SK-MEL-5 (cell line): ENCODE results near the gene CALM3. TPM values are rescaled to one million over a fixed set of nuclear protein-coding genes. Genes with fewer than 3 reads are reported as not detected.

Experiments used
- DNase-seq: peaks from one replicate; pipeline ENCODE4 v3.0.0-alpha.2; 2016; ENCODE audit warnings: low read depth, low spot score
- in situ Hi-C: cut with HindIII; loops from 2 replicates; pipeline ENCODE4 v1.10.0; 2016; ENCODE audit warnings: low sequenced_read_pairs, high pct_unique_total_duplicates, low pct_unique_long_range_greater_than_20kb
- total RNA-seq: library from RNA; depleted of rRNA; stranded (reverse); fragments of >200 nt; shearing (Covaris generic); gene quantifications from 2 replicates; pipeline ENCODE4 v1.2.3, GENCODE V29; 2014

The CALM3 gene
- total RNA-seq, 1 experiment from 2014 or later: 117 TPM

DNA sequence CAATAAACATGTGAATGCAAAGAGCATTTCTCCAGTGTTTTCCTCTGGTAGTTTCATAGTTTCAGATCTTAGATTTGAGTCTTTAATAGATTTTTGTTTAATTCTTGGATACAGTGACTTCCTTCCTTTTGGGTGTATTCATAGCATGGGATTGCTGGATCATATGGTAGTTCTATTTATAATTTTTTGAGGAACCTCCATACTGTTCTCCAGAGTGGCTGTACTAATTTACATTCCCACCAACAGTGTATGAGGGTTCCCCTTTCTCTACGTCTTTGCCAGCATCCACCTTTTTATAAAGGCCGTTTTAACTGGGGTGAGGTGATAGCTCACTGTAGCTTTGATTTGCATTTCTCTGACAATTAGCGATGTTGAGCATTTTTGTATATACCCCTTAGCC, 9.3 kb upstream of the CALM3 start:
- in situ Hi-C loops: no loop called here
- DNase-seq: no peak

DNA sequence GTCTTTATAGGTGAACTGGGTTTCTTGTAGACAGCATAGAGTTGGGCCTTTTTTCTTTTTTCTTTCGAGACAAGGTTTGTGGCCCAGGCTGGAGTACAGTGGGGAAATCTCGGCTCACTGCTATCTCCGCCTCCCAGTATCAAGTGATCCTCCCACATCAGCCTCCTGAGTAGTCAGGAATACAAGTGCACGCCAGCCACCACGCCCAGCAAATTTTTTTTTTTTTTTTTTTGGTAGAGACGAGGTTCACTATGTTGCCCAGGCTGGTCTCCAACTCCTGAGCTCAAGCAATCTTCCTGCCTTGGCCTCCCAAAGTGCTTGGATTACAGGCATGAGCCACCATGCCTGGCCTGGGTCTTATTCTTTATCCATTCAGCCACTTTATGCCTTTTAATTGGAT, 5.1 kb upstream of the CALM3 start:
- in situ Hi-C loops: no loop called here
- DNase-seq: peak; percentile 24

DNA sequence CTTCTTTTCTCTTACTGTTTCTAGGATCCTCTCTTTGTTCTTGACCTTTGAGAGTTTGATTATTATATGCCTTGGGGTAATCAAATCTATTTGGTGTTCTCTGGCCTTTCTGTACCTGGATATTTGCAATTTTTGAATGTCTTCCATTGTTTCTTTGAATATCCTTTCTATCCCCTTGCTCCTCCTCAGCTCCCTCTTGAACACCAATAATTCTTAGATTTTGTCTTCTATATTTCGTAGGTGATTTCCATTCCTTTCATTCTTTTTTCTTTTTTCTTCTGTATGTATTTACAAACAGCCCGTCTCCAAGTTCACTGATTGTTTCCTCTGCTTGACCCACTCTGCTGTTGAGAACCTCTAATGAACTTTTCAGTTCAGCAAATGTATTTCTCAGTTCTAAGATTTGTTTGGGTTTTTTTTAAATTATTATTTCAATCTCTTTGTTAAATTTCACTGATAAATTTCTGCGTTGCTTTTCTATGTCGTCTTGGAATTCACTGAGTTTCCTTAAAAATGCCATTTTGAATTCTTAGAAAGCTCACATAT, 2.7 kb upstream of the CALM3 start:
- no peak for DNase-seq

DNA sequence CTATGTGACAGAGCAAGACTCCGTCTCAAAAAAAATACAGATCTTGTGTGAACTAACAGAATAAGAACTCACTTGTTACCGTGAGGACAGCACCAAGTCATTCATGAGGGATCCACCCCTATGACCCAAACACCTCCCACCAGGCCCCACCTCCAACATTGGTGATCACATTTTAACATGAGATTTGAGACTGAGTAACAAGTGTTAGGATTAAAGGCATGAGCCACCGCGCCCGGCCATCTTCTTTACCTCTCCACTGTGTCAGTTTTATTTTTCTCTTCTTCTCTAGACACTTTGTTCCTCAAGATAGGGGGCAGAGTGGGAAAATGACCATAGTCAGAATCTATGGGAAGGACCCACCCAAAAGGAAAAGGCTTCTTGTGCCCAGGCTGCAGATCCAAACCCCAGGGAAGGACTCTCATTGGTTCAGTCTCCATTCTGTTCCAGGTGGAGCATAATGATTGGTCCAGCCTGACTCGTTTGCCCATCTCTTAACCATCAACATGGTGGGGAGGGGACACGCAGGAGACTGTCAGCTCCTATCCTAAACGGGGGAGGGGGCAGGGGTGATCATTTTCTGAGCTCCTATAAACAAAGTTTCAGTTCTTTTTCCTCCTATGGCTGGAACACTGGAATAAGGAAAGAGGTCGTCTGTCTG, 1.3 kb upstream of the CALM3 start:
- in situ Hi-C loops: no loop called here
- DNase-seq: no peak

More for the DNA sequence above, 2.7 kb upstream of the CALM3 start:
- in situ Hi-C loops: no loop called here

DNA sequence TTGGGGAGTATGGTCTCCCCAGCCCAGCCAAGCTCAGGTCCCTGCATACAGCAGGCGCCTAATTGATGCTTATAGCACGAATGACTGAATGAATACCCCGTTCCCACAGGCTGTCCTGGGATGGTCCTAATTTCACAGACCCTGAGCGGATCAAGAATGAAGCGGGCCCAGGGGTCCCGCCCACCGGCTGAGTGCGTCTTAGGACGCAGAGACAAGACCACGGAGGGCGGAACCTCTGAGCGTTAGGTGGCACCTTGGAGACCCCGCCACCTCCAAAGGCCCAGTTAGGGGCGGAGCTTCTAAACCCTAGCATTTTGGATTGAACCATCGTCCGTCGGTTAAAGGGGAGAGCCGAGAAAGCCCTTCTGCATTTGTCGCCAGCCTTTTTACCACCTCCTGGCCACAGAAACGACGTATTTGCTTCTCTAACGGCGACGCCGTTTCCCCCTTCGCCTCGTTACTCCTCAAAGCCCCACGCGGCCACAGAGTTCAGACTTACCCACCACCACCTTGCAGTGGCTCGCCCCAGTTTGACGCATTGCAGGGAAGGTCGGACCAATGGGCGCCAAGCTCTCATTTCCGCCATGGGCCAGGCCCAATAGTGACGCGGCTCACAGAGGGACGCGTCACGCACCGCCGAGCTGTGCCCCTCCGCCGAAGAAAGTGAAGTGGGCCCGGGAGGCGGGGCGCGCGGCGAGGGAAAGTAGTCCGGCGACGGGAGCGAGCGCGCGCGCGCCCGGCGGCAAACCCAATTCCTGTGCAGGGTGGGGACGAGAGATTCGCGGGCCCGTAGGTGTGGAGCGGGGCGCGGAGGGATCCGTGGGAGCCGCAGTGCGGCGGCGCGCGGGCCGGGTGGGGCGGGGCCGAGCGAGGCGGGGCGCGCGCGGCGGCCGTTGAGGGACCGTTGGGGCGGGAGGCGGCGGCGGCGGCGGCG, 479 bp upstream of the CALM3 start:
- peak; percentile 93 for DNase-seq
- in situ Hi-C loops: no loop called here

DNA sequence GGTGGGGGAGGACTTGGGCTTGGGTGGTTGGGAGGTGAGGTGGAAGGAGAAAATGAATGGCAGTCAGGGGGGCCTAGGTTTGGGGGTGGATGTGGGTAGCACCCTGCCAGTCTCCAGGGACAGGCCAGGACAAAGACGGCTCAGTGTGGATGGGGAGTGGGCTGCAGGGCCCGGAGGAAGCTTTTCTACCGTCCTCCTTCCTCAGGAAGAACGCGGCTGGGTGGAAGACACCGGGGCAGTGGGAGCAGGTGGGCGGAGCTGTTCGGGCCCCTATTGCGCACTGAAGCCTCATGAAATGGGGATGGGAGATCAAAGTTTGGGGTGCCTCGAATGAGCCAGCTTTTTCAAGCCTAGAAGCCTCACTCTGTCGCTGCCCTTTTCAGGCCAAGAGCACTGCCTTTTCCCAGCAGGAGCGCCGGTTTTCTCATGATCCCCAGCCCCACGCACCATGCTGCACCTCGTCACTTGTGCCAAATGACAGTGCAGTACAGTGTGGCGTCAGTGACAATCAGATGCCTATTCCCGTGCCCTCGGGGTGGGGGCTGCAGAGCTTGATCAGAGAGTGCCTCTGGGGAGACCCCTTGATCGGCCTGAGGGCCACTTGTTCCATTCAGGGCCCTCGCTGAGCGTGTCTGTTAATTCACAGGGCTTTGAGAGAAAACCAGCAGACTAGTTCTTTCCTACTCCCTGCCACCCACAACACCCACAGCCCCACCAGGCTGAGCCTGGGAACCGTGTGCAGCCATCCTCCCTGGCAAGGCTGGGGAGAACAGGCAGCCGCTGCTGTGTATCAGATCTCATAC, 1.5 kb downstream of the CALM3 start:
- in situ Hi-C loops: no loop called here
- DNase-seq: no peak

DNA sequence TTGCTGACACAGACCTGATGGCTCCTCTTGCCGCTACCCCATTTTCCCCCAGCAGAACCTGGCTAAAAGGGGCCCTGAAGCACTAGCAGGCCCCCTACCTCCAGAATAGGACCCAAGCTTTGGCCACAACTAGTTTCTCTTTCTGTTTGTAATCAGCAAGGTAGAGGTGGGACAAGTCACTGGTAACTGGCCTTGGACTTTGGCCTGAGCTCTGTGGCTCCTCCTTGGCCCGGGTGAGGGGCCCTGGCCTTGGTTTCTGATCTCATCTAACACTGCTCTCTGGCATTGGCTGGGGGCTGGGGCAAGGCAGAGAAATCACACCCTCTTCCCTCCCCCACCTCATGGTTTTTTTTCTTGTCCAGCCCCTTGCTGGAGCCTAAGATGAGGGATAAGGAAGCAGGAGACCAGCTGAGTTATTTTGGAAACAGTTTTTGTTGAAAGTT, 2.1 kb downstream of the CALM3 start:
- in situ Hi-C loops: no loop called here
- DNase-seq: no peak

DNA sequence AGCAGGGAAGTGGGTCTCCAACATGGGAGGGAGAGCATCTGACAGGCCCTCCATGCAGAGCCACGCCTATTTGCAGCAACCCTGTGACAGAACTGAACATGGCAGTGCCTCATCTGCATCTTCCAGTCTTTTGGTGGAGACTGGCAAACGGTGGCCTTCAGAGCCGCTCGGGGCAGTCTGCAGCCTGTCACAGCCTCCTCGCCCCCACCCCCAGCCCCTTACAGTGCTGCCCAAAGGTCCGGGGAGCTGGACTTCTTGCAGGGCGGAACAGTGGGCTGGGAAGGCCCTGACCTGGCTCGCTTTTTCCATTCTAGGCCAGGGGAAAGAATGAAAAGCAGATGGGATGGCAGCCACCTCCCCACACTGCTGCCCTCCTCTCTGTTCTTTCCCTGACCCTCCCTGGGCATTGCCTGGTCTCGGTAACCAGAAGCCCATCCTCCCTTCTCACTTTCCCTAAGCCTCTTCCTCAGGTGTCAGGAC, 2.7 kb downstream of the CALM3 start:
- no peak for DNase-seq
- in situ Hi-C loops: no loop called here

DNA sequence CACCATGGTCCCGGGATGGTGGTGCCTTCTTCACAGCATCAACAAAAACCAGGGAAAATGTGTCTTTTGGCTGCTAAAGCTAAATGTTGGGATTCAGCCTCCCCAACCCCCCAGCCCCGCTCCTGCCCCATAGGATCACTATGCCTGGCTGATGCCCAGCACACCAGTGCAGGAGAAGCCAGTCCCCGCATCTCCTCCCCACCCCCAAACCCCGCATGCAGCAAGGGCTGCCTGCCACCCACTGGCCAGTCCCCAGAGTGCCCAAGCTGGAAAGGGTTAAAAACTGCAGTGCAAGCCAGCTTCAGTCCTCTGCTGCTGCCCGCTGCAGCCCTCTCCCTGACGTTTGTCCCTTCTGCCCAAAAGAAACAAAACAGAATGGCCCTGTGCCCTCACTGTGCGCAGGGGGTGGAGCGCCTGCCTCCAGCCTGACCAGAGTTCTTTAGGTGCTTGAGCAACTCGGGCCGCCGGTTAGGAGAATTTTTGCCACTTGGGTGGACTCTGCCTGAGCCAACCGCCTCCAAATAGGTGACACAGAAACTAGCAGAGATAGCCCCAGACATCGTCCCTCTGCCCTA, 3.7 kb downstream of the CALM3 start:
- no peak for DNase-seq
- in situ Hi-C loops: no loop called here

DNA sequence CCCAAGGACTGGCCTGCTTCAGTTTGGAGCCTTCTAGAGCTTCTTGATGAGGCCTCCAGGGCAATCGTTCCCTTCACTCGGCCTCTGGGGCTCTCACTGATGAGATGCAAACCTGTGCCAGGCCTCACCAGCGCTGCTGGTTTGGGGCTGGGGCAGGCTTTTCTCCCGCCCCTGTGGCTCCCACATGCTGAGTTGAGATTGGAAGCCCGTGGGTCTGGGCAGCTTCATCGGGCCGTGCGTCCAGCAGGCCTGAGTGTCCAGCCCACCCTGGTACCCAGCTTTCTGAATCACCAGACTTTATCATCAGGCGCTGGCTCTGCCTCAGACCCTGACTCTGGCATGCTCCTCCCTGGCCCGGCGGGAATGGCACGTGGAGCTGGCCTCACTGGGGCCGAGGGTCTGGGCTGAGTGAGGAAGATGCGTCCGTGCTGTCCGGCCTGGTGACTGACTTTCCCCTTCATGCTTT, 4.3 kb downstream of the CALM3 start:
- DNase-seq: no peak
- in situ Hi-C loops: no loop called here

DNA sequence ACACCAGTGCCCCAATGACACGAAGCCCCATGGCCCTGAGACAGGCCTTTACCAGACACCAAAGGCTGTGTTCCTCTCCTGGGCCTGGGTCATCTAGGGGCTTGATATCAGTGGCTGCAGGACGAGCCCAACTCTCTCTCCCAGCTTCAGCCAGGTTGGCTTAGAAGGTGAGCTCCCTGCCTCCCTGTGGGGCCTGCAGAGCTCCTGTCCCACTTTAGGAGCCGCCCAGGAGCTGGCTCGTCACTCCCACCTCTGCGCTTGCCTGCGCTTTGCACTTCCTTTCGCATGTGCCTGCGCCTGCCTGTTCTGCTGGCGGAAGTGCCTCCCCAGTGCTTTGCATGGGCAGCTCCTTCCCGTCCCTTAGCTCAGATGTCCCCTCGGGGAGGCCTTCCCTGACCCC, 4.9 kb downstream of the CALM3 start:
- no peak for DNase-seq
- in situ Hi-C loops: no loop called here

DNA sequence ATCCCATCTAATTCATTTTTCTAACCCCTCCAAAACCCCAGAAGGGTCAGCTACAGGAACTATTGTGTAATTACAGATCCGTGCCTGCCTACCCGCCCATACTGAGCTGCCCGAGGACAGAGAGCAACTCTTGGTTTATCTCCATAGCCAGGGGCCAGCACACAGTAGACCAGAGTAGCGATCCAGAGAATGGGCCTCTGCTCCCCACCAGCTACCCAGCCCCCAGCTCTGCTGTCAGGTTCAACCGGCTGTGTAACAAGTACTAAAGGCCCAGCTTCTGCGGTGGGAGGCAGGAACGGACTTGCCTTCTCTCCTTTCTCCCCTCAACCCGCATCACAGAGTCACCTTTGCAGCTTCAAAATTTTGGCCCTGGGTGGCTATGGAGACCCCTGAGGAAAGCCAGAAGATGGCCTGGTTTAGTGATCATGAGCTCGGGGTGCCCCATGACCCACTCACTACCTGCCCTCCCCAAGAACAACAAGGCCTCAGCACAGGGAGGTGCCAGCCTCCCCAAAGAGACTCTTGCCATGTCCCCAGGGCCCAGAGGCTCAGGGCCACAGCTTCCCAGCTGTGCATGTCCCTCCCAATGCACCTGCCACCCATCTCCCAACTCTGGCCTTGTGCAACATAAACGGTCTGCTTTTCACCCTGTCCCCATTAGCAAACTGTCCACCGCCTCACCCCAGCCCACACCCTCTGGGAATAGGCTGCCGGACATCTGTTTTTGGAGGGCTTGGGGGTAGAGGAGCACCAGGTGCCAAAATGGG, 5.7 kb downstream of the CALM3 start:
- in situ Hi-C loops: no loop called here
- DNase-seq: no peak

DNA sequence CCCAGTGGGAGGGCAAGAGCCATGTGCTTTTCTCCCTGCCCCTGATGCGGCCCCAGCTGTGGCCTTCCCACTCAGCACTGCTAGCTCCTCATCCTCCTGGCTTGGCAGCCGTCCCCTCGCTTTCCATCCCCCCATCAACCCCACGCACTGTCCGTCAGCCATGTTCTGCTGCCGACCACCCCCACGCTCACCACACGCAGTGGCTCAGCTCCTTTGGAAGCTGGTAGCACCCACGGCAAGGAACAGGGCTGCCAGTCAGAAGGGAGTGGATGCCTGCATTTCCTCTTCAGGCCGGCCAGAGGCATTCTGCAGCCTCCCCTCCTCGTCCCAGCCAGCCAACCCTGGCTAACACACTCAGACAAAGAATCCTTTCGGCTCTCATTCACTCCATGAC, 6.3 kb downstream of the CALM3 start:
- no peak for DNase-seq

DNA sequence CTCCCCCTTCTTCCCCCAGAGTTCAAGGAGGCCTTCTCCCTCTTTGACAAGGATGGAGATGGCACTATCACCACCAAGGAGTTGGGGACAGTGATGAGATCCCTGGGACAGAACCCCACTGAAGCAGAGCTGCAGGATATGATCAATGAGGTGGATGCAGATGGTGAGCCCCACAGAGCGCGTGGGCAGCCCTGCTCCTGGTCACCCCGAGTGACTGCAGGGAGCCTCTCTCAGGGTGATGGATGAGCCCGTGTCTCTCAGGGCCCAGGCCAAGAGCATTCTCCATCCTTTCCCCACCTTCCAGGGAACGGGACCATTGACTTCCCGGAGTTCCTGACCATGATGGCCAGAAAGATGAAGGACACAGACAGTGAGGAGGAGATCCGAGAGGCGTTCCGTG, 7.0 kb downstream of the CALM3 start:
- in situ Hi-C loops: no loop called here

More for the DNA sequence above, 6.3 kb downstream of the CALM3 start:
- in situ Hi-C loops: no loop called here

DNA sequence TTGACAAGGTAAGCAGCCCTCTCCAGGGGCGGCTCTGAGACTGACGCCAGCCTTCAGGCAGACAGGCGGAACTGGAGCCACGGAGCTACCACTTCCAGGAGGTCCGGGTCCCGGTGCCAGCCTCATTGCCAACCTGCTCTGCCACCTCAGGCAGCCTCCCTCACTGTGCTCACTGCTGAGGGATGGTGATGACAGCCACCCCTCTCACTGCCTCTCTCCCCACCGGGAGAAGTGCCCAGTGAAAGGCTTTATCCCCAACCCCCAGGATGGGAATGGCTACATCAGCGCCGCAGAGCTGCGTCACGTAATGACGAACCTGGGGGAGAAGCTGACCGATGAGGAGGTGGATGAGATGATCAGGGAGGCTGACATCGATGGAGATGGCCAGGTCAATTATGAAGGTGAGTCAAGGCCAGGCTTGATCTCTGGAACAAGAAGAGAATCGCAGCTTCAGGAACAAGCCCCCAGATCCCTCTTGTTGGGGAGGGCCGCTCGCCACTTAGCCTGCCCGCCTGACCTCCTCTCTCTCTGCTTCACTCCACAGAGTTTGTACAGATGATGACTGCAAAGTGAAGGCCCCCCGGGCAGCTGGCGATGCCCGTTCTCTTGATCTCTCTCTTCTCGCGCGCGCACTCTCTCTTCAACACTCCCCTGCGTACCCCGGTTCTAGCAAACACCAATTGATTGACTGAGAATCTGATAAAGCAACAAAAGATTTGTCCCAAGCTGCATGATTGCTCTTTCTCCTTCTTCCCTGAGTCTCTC, 7.6 kb downstream of the CALM3 start:
- in situ Hi-C loops: no loop called here
- no peak for DNase-seq

More for the DNA sequence above, 7.0 kb downstream of the CALM3 start:
- no peak for DNase-seq
